Fibroblast of upper back skin (primary cell): Measurements from ENCODE around the gene ANKMY1.

Experiments used
- DNase-seq: peaks from one replicate; pipeline ENCODE4 v3.0.0-alpha.2; 2013

Gene ANKMY1

DNA sequence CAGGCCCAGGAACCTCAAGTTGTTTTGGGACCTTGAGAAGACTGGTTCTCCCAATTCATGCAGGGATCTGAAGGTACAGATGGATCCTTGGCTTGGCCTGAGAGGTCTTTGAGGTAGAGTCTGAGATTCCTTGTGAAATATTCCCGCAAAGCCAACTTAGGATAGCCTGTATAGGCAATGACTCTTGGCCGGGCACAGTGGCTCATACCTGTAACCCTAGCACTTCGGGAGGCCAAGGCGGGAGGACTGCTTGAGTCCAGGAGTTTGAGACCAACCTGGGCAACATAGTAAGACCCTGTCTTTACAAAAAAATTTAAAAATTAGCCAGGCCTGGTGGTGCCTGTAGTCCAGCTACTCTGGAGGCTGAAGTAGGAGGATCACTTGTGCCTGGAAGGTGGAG, 40.4 kb downstream of the ANKMY1 start:
- DNase-seq: no peak

DNA sequence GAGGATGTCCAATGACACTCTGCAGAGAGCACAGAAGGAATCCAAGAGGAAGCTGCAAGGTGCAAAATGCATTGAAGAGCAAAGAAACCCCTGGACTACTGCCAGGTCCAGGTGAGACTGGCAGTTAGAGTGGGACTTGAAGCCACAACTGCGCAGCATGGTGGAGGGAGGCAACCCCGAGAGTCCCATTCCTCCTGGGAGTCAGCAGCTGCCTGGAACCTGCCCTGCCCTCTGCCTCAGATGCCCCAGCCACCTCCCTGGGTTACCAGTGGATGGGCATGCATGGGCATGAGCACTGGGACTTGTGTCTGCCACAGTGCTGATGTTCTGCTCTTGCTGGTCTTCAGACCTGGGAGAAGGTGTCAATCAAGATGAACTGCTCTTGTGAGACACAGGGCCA, 43.2 kb downstream of the ANKMY1 start:
- no peak for DNase-seq

DNA sequence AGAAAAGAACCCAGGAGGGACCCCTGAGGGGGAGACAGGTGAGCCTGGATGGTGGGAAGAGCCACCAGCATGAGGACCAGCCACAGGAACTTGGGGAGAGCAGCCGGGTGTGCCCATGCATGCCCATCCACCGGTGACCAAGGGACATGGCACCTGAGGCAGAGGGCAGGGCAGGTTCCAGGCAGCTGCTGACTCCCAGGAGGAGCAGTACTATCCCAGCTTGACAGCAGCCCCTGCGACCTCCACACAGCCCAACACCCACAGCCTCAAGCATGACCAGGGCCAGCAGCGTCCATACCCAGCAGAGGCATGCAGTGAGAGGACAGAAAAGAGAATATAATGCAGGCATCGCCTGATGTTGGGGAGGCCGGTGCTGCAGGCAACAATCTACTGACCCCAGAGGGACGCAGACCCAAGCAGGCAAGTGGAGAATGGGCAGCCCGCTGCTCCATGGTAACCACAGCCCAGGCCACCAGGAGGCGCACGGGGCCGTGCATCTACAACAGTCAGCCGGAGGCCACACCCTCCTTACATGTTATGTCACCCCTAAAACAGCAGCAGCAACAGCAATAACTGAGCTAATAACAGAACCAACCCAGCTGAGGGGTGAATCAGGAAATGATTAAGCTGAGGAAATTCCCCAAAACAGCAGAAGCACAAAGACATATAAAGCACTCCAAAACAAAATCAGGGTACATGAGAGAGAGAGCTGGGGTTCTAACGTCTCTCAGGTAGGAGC, 44.1 kb downstream of the ANKMY1 start:
- peak; percentile 70 for DNase-seq

DNA sequence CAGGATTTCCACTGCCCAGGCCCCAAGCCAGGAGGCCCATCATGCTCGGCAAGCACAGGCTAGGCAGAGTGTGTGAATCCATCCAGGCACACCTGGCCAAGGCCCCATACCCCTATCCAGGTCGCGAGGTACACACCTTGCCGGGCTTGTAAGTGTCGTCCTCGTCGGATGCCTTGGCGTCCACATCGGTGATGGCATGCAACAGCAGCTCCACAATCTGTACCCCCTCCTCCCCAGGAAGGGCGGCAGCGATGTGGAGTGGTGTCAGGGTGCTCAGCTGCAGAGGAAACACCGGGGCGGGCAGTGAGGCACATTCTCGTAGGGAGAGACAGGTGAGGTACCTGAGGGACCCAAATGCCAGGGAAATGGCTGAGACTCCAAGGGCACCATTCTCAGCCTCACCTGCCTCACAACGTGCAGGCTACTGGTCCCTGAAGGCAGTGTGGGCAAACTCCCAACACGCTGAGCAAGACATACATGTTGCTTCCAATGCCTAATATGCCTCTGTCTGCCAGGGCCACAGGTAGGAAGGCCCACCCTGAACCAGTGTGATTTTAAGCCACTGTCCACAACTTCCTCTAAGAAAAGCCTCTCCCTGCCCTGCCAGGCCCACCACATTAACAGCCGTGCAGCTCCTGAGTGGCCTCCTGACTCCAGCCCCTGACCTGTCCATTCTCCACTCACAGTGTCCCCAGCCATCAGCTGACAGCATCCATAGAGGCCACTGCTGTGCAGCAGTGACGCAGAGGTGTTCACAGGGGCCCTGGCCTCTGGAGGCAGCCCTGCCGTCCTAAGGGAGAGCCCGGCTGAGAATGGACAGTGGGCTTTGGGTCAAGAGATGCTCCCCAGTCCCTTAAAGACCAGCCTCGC, 44.9 kb downstream of the ANKMY1 start:
- DNase-seq: no peak

DNA sequence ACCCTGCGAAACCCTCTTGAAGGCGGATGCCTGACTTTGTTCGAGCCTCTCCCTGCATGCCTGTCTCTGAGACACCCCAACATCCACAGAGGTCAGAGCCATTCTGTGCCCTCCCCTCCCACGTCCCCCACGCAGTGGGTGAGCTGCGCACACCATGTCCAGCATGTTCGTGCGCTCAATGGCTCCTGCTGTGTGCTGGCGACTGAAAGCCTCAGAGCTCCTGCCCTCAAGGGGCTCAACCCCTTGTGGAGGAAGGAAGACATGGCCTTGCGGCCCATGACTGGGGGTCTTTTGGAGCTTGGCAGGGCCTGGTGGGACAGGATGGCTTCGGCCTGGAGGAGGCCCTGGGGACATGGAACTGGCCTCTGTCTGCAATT, 45.7 kb downstream of the ANKMY1 start:
- no peak for DNase-seq

GRCh38 chr2:240511351-240512108, 46.3 kb downstream of the ANKMY1 start:
- DNase-seq: no peak

- no peak for DNase-seq
Measured at GRCh38 chr2:240510513-240511210, 47.1 kb downstream of the ANKMY1 start.

GRCh38 chr2:240509667-240510512, 47.9 kb downstream of the ANKMY1 start:
- DNase-seq: no peak

GRCh38 chr2:240508832-240509545, 48.8 kb downstream of the ANKMY1 start:
- no peak for DNase-seq

DNA sequence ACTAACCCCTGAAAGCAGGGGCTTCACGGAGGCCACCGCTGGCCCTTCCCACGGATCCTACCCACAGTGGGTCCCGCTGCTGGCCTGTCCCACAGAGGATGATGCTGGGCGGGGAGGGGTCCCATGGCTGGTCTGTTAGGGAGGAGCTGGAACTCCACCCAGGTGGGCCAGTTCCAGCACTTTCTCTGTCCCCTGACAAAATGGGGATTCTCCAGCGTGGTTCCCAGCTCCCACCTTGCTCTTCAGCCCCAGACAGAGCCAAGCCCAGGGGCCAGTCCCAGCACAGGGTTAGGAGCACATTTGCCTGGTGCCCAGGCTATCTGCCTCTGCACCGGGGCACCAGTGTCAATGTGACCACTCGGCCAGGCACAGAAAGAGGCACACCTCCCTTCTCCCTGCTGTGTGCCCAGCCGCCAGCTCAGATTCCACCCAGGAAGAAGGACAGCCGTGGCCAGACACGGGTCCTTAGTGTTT, 50.0 kb downstream of the ANKMY1 start:
- DNase-seq: no peak

DNA sequence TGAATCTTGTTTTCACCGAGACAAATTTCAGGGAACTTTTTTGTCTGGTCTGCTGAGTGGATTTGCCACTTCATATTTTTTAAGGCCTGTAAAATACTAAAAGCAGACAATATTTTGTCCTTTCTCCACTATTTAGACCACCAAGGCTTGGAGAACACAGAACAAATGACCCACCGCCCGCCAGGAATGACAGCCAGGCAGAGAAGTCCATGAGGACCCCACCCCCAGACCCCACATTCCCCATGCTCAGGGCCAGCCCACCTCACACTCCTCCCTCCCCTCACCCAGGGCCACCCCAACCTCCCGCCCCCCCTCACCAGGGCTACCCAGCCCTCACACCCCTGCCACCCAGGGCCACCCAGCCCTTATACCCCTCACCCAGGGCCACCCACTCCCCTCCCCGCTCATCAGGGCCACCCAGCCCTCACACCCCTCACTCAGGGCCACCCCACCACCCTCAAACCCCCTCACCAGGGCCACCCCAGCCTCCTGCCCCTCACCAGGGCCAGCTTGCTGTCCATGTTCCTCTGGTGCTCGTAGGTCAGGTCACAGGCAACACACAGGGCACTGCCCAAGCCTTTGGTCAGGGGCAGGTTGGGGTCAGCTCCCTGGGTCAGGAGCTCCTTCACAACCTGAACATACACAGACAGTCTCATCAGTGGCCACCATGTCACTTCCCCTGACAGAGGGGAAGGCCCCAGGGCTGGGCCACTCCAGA, 50.6 kb downstream of the ANKMY1 start:
- DNase-seq: no peak

DNA sequence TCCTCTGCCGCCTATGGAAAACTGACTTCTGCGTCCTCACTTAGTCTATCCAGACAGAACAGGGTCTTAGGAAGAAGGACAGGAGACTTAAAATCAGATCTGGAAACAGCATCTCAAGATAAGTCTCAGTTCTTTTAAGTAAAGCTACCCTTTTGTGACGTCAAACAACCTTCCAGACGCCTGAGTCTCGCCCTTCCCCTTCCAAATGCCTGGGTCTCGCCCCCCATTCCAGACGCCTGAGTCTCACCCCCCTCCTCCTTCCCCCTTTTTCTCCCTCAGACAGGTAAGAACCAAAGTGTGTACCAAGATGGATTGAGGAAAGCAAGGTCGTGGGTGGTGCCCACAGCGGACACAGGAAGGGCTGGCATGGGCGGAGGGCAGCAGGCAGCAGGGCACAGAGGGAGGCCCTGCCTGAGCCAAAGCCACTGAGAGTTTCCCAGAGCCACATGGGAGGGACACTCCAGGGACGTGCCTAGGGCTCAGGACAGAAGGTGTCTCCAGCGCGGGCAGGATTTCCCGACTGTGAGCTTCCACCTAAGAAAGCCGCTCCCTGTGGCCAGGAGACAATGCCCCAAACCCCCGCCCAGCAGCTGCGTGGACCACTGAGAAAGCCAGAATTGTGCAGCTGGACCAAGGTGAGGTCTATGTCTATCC, 51.3 kb downstream of the ANKMY1 start:
- DNase-seq: no peak

DNA sequence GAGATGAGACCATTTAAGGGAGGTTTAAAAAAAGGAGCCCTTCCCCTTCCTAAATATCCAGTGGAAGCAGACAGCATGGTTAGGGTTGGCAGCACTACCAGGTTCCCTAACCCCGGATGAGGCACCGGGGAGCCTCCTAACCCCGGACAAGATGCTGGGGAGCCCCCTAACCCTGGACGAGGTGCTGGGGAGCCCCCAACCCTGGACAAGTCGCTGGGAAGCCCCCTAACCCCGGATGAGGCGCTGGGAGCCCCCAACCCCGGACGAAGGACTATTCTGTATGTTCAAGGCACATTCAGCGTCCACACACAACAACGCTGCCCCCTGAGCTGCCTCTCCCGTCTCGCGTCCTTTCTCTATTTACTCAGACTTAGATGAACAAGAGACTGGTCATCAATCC, 51.9 kb downstream of the ANKMY1 start:
- DNase-seq: no peak

DNA sequence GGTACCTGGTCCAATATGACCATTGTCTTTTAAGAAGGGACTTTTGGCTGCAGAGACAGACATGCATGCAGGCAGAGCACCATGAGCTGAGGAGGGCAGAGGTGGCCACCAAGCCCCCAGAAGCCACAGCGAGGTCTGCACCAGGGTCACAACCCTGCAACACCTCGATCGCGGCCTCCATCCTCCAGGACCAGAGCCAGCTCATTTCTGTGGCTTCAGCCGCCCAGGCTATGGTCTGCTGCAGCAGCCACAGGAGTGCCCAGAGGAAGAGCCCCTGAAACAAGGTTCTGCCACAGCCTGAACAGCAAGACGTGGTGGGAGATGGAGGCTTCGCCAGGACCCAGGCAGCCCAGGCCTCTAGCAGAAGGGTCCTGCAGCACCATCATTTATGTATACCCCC, 53.9 kb downstream of the ANKMY1 start:
- DNase-seq: no peak

GRCh38 chr2:240503375-240503774, 54.4 kb downstream of the ANKMY1 start:
- DNase-seq: no peak

- DNase-seq: no peak
Measured at GRCh38 chr2:240502430-240503121, 55.2 kb downstream of the ANKMY1 start.

DNA sequence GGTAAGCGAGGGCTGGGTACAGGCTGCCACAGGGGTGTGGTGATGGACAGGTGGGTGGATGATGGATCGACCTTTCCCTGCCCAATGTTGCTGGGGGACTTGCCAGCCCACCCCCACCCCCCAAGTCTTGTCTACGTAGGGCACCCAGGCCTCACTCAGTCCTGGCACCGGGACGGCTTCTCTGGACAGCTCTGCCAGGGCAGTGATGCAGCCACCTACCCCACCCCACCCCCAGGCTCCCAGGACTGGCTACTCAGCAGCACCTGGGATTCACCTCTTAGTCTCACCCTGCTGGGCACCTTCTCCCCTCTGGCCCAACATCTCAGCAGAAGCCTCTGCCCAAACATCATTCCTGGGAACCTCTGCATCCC, 55.7 kb downstream of the ANKMY1 start:
- no peak for DNase-seq

GRCh38 chr2:240501531-240501991, 56.2 kb downstream of the ANKMY1 start:
- no peak for DNase-seq
